GM12801 (cell line): Measurements from ENCODE around the gene MINK1.

Experiments used
- TF ChIP-seq, protein P1 (sequence below): IDR thresholded peaks from one replicate; pipeline ENCODE4 v1.5.1; 2011; ENCODE audit warnings: control low read depth; ENCODE audit not compliant: insufficient read length; ENCODE audit errors: extremely low read depth

MINK1 gene

DNA sequence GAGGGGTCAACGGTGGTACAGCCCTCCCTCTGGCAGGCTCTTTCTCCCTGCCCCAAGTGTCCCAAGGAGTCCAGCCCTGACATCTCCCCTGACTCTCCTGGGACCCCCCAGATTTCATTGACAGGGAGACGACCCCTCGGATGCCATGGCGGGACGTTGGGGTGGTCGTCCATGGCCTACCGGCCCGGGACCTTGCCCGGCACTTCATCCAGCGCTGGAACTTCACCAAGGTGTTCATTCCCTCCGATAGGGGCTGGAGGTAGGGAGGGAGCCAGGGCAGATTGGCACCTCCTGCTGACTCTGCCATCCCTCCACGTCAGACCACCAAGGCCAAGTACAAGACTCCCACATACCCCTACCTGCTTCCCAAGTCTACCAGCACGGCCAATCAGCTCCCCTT lies 16.3 kb upstream of the MINK1 start:
- TF ChIP-seq, protein P1, sequence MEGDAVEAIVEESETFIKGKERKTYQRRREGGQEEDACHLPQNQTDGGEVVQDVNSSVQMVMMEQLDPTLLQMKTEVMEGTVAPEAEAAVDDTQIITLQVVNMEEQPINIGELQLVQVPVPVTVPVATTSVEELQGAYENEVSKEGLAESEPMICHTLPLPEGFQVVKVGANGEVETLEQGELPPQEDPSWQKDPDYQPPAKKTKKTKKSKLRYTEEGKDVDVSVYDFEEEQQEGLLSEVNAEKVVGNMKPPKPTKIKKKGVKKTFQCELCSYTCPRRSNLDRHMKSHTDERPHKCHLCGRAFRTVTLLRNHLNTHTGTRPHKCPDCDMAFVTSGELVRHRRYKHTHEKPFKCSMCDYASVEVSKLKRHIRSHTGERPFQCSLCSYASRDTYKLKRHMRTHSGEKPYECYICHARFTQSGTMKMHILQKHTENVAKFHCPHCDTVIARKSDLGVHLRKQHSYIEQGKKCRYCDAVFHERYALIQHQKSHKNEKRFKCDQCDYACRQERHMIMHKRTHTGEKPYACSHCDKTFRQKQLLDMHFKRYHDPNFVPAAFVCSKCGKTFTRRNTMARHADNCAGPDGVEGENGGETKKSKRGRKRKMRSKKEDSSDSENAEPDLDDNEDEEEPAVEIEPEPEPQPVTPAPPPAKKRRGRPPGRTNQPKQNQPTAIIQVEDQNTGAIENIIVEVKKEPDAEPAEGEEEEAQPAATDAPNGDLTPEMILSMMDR = no peak

DNA sequence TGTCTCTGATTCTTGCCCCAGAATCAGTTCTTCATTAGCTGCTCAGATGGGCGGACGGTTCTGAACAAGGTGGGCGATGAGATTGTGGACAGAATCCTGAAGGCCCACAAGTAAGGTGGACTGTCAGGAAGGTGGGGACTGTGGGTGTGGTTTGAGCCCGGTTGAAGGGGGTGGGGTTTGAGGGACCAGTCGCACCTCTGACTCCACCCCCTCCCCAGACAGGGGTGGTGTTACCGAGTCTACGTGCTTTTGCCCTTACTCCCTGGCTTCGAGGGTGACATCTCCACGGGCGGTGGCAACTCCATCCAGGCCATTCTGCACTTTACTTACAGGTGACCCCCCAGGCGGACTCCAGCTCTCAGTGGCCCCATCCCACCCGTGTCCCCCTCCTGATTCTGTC lies 14.9 kb upstream of the MINK1 start:
- TF ChIP-seq, protein P1 = no peak

DNA sequence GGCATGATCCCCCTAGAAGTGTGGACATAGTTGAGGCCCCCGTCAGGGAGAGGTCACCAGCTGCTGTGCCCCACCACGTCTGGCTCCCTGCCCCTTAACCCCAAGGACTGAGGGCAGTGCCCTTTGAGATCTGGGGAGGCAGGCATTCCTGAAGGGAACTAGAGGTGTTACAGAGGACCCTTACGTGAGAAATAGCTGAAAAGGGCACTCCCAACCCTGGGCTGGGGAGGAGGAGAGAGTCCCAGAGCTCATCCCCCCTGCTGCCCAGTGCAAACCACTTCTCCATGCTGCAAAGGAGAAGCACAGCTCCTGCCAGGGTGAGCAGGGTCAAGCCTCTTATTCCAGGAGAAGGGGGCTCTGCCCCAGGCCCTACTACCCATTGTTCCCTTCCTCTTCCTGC lies 10.3 kb upstream of the MINK1 start:
- TF ChIP-seq, protein P1 = no peak

DNA sequence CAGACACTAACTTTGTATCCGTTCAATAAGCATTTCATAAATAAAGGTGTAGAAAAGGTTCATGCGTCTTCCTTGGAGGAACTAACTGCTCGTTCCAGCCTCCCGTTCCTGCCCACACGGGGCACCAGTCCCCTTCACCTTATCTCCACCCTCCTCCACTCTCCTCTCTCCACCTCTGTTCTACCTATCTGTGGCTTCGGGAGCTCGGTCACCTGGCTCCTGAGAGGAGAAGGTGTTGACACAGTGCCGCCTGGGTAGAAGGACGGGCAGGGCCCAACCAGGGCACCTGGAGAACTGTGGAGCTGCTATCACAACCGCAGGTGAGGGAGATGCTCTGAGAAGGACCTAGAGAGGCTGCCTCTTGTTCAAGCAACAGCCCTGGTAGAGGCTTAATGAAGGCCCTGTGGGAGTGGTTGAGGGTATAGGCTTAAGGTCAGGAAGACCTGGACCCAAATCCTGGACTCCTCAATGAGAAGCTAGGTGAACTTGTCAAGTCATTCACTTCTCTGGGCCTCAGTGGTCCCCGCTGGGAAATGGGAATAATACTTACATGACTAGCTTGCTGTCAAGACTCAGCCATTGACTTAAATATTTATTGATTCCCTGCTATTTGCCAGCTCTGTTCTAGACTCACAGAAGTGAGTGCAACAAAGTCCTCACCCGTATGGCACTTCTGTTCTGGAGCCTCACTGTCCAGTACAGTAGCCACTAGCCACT lies 9.6 kb upstream of the MINK1 start:
- TF ChIP-seq, protein P1 = no peak

DNA sequence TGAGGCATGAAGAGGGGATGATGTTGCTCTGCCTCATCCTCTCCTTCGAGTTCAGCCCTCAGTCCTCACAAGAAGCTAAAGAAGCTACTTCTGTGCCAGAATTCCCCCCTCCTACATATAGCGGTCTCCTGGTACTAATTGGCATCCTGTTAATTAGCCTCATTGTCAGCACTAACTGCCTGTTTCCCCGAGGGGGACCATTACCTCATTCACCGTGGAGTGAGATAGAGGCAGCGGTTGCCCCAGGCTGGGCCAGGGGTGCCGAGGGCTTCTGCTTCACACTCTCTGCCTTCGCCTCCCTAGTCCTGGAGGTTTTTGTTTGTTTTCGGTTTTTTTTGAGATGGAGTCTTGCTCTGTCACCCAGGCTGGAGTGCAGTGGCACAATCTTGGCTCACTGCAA lies 5.7 kb upstream of the MINK1 start:
- TF ChIP-seq, protein P1 = no peak

DNA sequence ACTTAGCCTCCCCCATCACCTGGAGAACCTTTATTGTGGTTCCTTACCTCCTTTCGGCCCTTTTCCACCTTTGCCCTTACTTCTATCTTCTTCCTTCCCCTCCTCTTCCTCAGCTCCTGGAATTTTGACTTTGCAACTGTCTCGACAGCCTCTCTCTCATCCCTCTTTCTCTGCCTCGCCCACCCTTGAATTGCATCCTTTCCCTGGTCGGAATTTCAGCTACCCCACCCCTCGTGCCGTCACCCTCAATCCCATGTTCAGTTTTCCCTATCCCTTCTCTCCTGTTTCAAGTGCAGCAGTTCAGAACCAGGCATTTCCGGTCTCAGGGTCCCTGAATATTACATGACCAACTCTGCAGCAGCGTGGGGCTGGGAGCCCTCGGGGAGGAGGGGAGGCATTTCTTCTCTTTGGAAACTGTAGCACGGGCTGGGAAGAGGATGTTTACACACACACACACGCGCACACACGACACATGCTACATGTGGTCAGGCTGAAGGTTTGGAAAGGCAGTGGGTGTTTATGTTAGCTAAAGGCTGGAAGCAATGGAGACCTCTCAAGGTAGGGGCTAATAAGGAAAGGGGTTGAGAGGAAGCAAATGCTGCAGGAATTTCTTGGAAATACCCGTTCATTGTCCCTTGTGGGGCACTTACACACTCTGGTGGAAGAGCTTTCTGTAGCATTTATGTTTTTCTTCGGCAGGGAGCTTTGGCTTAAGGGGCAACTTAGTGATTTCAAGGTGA lies 971 bp downstream of the MINK1 start:
- TF ChIP-seq, protein P1 = no peak

DNA sequence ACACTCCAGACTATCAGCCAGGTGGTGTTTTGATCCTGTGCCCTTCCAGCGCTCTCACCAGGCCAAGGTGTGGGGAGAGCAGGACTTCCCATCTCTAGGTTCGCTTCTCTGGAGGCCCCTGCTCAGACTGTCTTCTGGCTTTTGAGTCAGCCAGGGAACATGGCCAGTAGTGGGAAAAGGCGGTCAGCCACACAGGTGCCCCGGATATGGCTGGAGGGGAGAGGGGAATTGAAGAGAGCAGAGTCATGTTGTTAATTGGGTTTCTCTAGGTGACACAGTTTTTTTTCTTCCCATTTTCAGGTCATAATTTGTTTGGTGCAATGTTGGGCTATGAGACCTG lies 1.5 kb downstream of the MINK1 start:
- TF ChIP-seq, protein P1 = no peak
